ENCODE data around the gene EDAR. TPM values are rescaled to one million over a fixed set of nuclear protein-coding genes. Genes with fewer than 3 reads are reported as not detected.

The EDAR gene
- total and polyA plus RNA-seq, 2 of the 4 experiments (the other 2 are of a cell fraction) = not detected

DNA sequence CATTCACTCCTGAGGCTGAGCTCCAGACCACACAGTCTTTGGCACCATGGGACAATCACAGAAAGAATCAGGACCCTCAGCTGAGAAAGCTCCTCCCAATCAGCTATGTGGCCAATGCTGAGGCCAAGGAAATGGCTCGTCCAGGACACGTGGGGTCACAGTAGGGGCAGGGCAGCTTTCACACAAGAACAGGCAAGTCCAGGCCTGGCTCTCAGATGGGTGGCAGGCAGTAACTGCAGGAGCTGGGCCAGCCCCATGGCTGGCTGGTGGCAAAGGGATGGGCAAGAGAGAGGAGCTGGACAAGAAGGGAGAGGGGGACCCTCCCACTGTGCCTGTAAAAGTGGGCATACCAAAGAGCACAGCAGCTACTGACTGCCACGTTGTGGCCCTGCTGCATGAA, 12.2 kb upstream of the EDAR start:
- in situ Hi-C loops (cut with MboI; ENCODE audit: low sequenced_read_pairs) (no loop called here), intact Hi-C loops (cut with micrococcal nuclease) (no loop called here), dilution Hi-C loops (cut with HindIII; ENCODE audit: low sequenced_read_pairs, unreplicated experiment) (no loop called here)
- no TSS peak for BruUV-seq (replicated peaks)
- Histone ChIP-seq H3K18ac (ENCODE audit: low read depth, low read length) (no peak overlapping the region), H2BK15ac (ENCODE audit: low read depth, low read length) (no peak overlapping the region), H2BK120ac (ENCODE audit: low read depth, low read length) (no peak overlapping the region), H2BK5ac (ENCODE audit: low read depth, low read length, poor library complexity, severe bottlenecking) (no peak overlapping the region), H3K9me3 (ENCODE audit: control insufficient read depth, insufficient read depth, low read length) (no peaks in the 10 kb centered on the region), H3K36me3 (ENCODE audit: control insufficient read depth, insufficient read depth, low read length) (no peaks in the 10 kb centered on the region), H3K23ac (ENCODE audit: low read depth, low read length) (no peak overlapping the region), H3K56ac (ENCODE audit: extremely low read depth, insufficient read depth, low read length) (no peak overlapping the region), H3K4me2 (ENCODE audit: low read depth, low read length) (no peak overlapping the region), H2BK20ac (ENCODE audit: low read depth, low read length) (no peak overlapping the region), H3K79me1 (ENCODE audit: low read depth in 1 of 2, low read length in 2 of 2) (no peaks in the 10 kb centered on the region), H4K8ac (ENCODE audit: low read depth in 2 of 2, low read length in 2 of 2) (no peak overlapping the region), H4K20me1 (ENCODE audit: insufficient read depth, low read length) (no peaks in the 10 kb centered on the region), H3K9ac (ENCODE audit: low read depth, low read length) (no peak overlapping the region), H3K4me3 (ENCODE audit: insufficient read depth, low read depth, low read length) (no peak overlapping the region), H2AK9ac (replicated peaks; ENCODE audit: low read depth, low read length, poor library complexity) (no peak overlapping the region), H3K4ac (ENCODE audit: low read depth, low read length) (no peak overlapping the region), H3K27ac (ENCODE audit: insufficient read depth, low read length) (no peak overlapping the region), H4K91ac (ENCODE audit: insufficient read depth, low read depth, low read length) (no peak overlapping the region), H3K4me1 (ENCODE audit: control insufficient read depth, insufficient read depth, low read length) (no peaks in the 10 kb centered on the region; the same call in 1 of the 2 replicates), H3K14ac (replicated peaks; ENCODE audit: low read depth, low read length) (no peak overlapping the region), H3K9me1 (ENCODE audit: insufficient read depth, low read length) (no peaks in the 10 kb centered on the region), H4K5ac (ENCODE audit: low read depth, low read length) (no peak overlapping the region), H3K27me3 (ENCODE audit: control insufficient read depth, insufficient read depth, low read length) (peaks cover 47% of the 10 kb centered on the region), H2AK5ac (ENCODE audit: low read depth, low read length) (no peak overlapping the region), H2AFZ (replicated peaks; ENCODE audit: low read length, poor library complexity) (no peak overlapping the region)
- no CpG with 5 or more reads among the region's 3 CpGs for WGBS, 2 experiments (ENCODE audit: extremely low coverage in 2 of 2, insufficient read length in 1 of 2)
- CTCF ChIA-PET = no interaction called here
- ATAC-seq (ENCODE audit: low read depth) = no peak
- no peak for TF ChIP-seq USF2 (IDR thresholded peaks at IDR 0.05; ENCODE audit: low read depth, low read length)
- no peak for TF ChIP-seq BHLHE40 (IDR thresholded peaks at IDR 0.05; ENCODE audit: low read depth, low read length)
- no peak for TF ChIP-seq MXI1 (IDR thresholded peaks at IDR 0.05; ENCODE audit: borderline replicate concordance, low read depth, low read length)
- no peak for TF ChIP-seq MAFK (IDR thresholded peaks at IDR 0.05; ENCODE audit: low read depth, low read length)
- TF ChIP-seq, protein P1, sequence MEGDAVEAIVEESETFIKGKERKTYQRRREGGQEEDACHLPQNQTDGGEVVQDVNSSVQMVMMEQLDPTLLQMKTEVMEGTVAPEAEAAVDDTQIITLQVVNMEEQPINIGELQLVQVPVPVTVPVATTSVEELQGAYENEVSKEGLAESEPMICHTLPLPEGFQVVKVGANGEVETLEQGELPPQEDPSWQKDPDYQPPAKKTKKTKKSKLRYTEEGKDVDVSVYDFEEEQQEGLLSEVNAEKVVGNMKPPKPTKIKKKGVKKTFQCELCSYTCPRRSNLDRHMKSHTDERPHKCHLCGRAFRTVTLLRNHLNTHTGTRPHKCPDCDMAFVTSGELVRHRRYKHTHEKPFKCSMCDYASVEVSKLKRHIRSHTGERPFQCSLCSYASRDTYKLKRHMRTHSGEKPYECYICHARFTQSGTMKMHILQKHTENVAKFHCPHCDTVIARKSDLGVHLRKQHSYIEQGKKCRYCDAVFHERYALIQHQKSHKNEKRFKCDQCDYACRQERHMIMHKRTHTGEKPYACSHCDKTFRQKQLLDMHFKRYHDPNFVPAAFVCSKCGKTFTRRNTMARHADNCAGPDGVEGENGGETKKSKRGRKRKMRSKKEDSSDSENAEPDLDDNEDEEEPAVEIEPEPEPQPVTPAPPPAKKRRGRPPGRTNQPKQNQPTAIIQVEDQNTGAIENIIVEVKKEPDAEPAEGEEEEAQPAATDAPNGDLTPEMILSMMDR (conservative IDR thresholded peaks at IDR 0.05; ENCODE audit: low read depth, low read length) = no peak
- no peak for TF ChIP-seq POLR2A (IDR thresholded peaks at IDR 0.05; ENCODE audit: low read depth, low read length)
- TF ChIP-seq RFX5 (IDR thresholded peaks at IDR 0.05; ENCODE audit: low read depth, low read length) = no peak
- TF ChIP-seq NFE2L2 (IDR thresholded peaks at IDR 0.05; ENCODE audit: low read depth, low read length) = no peak
- TF ChIP-seq RAD21 (IDR thresholded peaks at IDR 0.05; ENCODE audit: low read length) = no peak
- TF ChIP-seq RCOR1 (IDR thresholded peaks at IDR 0.05; ENCODE audit: insufficient replicate concordance, low read length) = no peak
- no peak for TF ChIP-seq CHD1 (IDR thresholded peaks at IDR 0.05; ENCODE audit: low read depth, low read length)
- no peak for TF ChIP-seq SMC3 (IDR thresholded peaks at IDR 0.05; ENCODE audit: low read depth, low read length)
- TF ChIP-seq ELK1 (IDR thresholded peaks at IDR 0.05; ENCODE audit: borderline replicate concordance, low read depth, low read length) = no peak
- no peak for TF ChIP-seq MAZ (IDR thresholded peaks at IDR 0.05; ENCODE audit: borderline replicate concordance, low read depth, low read length)
- no peak for TF ChIP-seq CEBPB (IDR thresholded peaks at IDR 0.05; ENCODE audit: low read depth, low read length)
- TF ChIP-seq FOS (IDR thresholded peaks at IDR 0.05; ENCODE audit: low read depth, low read length) = no peak
- POLR2A ChIA-PET (ENCODE audit: unreplicated experiment) = no interaction called here
- no peak for DNase-seq

Data from IMR-90 (cell line).